Heart left ventricle (tissue), 13 donors: ENCODE results near the gene TMEM107.

Experiments used
- CTCF ChIP-seq, 12 donors: fragments of 200-600 bp; sonication (generic) in 4 of 12; IDR thresholded peaks; one replicate each; pipeline versions ENCODE4 v1.5.0 to v1.8.0; 2018 to 2022; ENCODE audit warnings: antibody characterized with exemption in 12 of 12, mild to moderate bottlenecking in 5 of 12
- POLR2A ChIP-seq, 2 donors: fragments of 450-650 bp; IDR thresholded peaks; one replicate each; pipeline ENCODE4 v1.6.1; 2017; ENCODE audit warnings: antibody characterized with exemption in 2 of 2, mild to moderate bottlenecking in 2 of 2, moderate library complexity in 2 of 2
- donor health status: ischemic (EF 13 %, LVEDD 7.1; RV severe dilation, severe dysfunction).
- donor health status: DM: no; HTN: yes; CAD: no.
- donor health status: DM: no; HTN: no; CAD: no.
- donor health status: ischemic (EF 25% LVEDD 6.9; RV normal size, moderate dysfunction).
- donor health status: ischemic (EF 25% LVEDD 5.7; RV mildly dilated, moderate dysfunction).
- donor health status: ischemic (EF 35%, LVEDD 5.7; RV mildly dilated, moderate dysfunction).
- donor health status: nonischemic (EF 11% LVEDD 7.7; RV severe dilation, severe dysfunction).
- donor health status: DM: yes; HTN: yes; CAD: no.
- donor health status: PGD.
- donor health status: ischemic (EF 29% LVEDD 5.4; RV normal size, mild dysfunction).
- donor health status: nonischemic (EF 23%, LVEDD 6.1; RV moderate dilation, normal function).

GRCh38 chr17:8153525-8153956 is 22.6 kb downstream of the TMEM107 start:
- TF ChIP-seq CTCF (IDR thresholded peaks at IDR 0.05) = no peak
- peak; percentile 7 to 17 for TF ChIP-seq POLR2A (IDR thresholded peaks at IDR 0.05)
